ENCODE data around the gene SERTAD2.

- no peak for TF ChIP-seq CTCF (IDR thresholded peaks at IDR 0.05; ENCODE audit: low read depth, low read length)
- no peak for TF ChIP-seq EZH2phosphoT487 (IDR thresholded peaks at IDR 0.05; ENCODE audit: low read depth)
These were observed 51.8 kb downstream of the SERTAD2 start for GRCh38 chr2:64601785-64602391.

All from OCI-LY3 (cell line).